ENCODE data around the gene NUDT2. TPM values are rescaled to one million over a fixed set of nuclear protein-coding genes. Genes with fewer than 3 reads are reported as not detected.

NUDT2 gene
- total RNA-seq, 1 donor from 2014 or later = 50.3 TPM

DNA sequence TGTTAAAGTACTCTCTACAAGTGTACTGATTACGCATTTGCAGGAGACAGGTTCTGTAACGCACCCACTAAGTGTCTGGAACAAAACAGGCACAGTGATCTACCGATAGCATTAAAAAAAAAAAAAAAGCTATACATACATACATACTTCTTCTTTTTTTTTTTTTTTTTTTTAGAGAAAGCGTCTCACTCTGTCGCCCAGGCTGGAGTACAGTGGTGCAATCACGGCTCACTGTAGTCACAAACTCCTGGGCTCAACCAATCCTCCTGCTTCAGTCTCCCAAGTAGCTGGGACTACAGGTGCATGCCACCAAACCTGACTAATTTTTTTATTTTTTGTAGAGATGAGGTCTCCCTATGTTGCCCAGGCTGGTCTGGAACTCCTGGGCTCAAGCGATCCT, 7.9 kb upstream of the NUDT2 start:
- FAIRE-seq (no peak), DNase-seq (ENCODE audit: low read depth) (no peak)

DNA sequence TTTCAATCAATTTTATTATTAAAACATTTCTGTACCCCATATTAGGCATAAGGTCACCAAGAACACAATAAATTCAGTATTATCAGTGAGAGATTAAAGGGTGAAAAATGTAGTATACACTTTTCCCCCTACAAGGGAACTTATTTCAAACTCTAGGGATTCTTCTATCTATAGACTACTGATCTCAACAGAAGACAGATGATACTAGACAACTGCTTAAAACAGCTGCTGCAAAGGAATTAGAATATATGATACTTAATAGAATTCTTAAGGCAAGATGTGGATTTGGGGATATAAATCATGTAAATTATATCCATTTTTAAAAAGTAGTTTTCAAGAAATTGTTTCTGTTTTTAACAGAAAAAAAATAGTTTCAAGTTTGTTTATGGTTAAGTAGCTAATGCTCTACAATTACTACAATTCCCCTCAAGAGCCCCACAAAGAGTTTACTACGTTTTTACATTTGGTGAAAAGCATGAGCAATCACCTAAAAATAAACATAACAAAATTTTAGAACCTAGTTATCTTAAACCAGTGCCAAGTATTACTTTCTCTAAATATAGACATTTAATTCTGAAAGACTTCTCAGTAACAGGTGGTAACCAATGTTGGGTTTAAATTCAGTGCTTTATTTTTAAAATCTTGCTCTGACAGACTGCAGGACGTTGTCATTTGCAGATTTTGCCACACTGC, 6.3 kb upstream of the NUDT2 start:
- Histone ChIP-seq H3K4me3 (ENCODE audit: low read depth, low read length) (no peak overlapping the region), H3K27me3 (ENCODE audit: control insufficient read depth, insufficient read depth, low read length) (no peaks in the 10 kb centered on the region), H3K36me3 (ENCODE audit: control insufficient read depth, insufficient read depth, low read length) (no peaks in the 10 kb centered on the region)
- no peak for DNase-seq (ENCODE audit: low read depth)
- TF ChIP-seq, protein P1, sequence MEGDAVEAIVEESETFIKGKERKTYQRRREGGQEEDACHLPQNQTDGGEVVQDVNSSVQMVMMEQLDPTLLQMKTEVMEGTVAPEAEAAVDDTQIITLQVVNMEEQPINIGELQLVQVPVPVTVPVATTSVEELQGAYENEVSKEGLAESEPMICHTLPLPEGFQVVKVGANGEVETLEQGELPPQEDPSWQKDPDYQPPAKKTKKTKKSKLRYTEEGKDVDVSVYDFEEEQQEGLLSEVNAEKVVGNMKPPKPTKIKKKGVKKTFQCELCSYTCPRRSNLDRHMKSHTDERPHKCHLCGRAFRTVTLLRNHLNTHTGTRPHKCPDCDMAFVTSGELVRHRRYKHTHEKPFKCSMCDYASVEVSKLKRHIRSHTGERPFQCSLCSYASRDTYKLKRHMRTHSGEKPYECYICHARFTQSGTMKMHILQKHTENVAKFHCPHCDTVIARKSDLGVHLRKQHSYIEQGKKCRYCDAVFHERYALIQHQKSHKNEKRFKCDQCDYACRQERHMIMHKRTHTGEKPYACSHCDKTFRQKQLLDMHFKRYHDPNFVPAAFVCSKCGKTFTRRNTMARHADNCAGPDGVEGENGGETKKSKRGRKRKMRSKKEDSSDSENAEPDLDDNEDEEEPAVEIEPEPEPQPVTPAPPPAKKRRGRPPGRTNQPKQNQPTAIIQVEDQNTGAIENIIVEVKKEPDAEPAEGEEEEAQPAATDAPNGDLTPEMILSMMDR (IDR thresholded peaks at IDR 0.05; ENCODE audit: insufficient read depth, low read length, severe bottlenecking) = no peak
- FAIRE-seq = no peak

More for the DNA sequence above, 7.9 kb upstream of the NUDT2 start:
- Histone ChIP-seq H3K36me3 (ENCODE audit: control insufficient read depth, insufficient read depth, low read length) (no peaks in the 10 kb centered on the region), H3K27me3 (ENCODE audit: control insufficient read depth, insufficient read depth, low read length) (no peaks in the 10 kb centered on the region), H3K4me3 (ENCODE audit: low read depth, low read length) (no peak overlapping the region)
- TF ChIP-seq, protein P1 (IDR thresholded peaks at IDR 0.05; ENCODE audit: insufficient read depth, low read length, severe bottlenecking) = no peak

- TF ChIP-seq, protein P1 (IDR thresholded peaks at IDR 0.05; ENCODE audit: insufficient read depth, low read length, severe bottlenecking) = no peak
- no peak for DNase-seq (ENCODE audit: low read depth)
- FAIRE-seq = no peak
- no peaks in the 10 kb centered on the region for H3K36me3 ChIP-seq (ENCODE audit: control insufficient read depth, insufficient read depth, low read length)
- no peak overlapping the region for H3K4me3 ChIP-seq (ENCODE audit: low read depth, low read length)
- no peaks in the 10 kb centered on the region for H3K27me3 ChIP-seq (ENCODE audit: control insufficient read depth, insufficient read depth, low read length)
These were observed 2.7 kb upstream of the NUDT2 start for GRCh38 chr9:34326690-34327089.

DNA sequence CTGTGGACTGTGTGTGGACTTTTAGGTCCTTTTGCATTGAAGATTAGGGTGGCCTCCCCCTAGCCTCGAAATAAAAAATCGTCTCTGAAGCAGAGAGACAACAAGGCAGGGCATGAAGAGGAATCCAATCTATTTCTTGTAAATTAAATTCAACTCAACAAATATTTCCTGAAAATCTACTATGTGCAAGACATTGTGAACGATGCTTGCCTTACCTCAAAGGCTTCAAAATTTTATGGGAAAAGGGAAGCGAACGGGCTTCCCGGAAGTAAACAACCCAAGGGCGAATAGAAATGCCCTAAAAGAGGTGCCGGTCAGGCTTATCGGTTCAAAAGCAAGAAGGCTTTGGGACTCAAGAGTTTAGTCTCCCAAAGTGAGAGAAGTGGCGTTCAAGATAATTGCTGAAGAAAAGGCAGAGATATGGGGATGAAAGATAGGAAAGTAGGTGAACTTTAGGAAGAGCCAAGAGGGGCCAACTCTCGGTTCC, 826 bp upstream of the NUDT2 start:
- DNase-seq (ENCODE audit: low read depth) = peak; percentile 29
- no peaks in the 10 kb centered on the region for H3K27me3 ChIP-seq (ENCODE audit: control insufficient read depth, insufficient read depth, low read length)
- peak overlapping the region; percentile 67 for H3K4me3 ChIP-seq (ENCODE audit: low read depth, low read length)
- TF ChIP-seq, protein P1 (IDR thresholded peaks at IDR 0.05; ENCODE audit: insufficient read depth, low read length, severe bottlenecking) = no peak
- H3K36me3 ChIP-seq (ENCODE audit: control insufficient read depth, insufficient read depth, low read length) = no peaks in the 10 kb centered on the region
- no peak for FAIRE-seq

DNA sequence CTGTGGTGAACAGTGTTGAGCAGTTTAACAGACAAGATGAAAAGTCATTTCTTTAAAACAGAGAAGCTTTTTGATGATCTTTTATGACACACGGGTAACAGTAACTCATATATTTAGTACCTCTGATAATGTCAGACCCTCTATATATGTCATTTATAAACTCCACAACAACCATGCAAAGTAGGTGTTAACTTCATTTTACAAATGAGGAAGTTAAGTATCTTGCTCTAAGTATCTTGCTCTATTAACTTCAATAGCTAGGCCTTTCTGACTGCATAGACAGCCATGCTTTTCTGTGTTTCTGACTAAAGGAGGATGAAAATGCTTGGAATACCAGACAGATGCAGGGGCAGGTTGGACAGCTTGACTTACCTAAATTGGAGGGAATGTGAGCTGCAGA, 1.8 kb downstream of the NUDT2 start:
- FAIRE-seq = no peak
- peaks cover 2% of the 10 kb centered on the region for H3K36me3 ChIP-seq (ENCODE audit: control insufficient read depth, insufficient read depth, low read length)
- no peak overlapping the region for H3K4me3 ChIP-seq (ENCODE audit: low read depth, low read length)
- DNase-seq (ENCODE audit: low read depth) = no peak
- TF ChIP-seq, protein P1 (IDR thresholded peaks at IDR 0.05; ENCODE audit: insufficient read depth, low read length, severe bottlenecking) = no peak
- H3K27me3 ChIP-seq (ENCODE audit: control insufficient read depth, insufficient read depth, low read length) = no peaks in the 10 kb centered on the region

Data from bronchial epithelial cell (primary cell).